ENCODE measurements around the gene SDC3. TPM values are rescaled to one million over a fixed set of nuclear protein-coding genes. Genes with fewer than 3 reads are reported as not detected.

SDC3 gene
- total and polyA plus RNA-seq, 2 donors (not counting 1 experiment from before 2014, with no cell fraction given) = 0.30 to 4.6 TPM

DNA sequence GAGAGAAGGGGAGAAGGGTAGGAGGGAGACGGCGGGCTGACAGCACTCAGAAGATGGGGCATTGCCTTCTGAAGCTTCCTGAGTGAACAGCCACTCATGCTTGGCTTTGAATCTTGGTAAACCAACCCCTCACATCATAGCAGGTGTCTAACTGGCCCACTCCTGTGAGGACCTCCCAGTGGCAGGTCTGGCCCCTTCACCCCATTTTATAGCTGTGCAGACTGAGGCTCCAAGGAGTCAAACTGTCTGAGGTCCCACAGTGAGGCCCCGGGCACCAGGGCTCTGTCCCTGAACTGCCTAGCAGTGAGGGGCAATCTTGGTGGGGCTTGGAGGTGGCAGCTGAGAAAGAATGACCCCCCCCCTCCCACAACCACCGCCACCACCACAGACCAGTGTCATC, 41.0 kb downstream of the SDC3 start:
- no peak overlapping the region for H3K4me3 Mint-ChIP-seq
- POLR2A ChIA-PET = no interaction called here
- WGBS (ENCODE audit: insufficient coverage) = no CpG with 5 or more reads among the region's 4 CpGs
- no peak overlapping the region for H3K27ac Mint-ChIP-seq
- ATAC-seq (ENCODE audit: low read depth) (no peak), DNase-seq (no peak)
- H3K4me3 ChIP-seq (ENCODE audit: control extremely low read depth in 1 of 5, extremely low read depth in 1 of 5, insufficient read depth in 1 of 5, low read depth in 2 of 5, low read length in 4 of 5) = no peak overlapping the region
- H3K79me2 ChIP-seq (ENCODE audit: control insufficient read depth, insufficient read depth, low read length) = no peaks in the 10 kb centered on the region
- peaks cover 0 to 30% (median 14%) of the 10 kb centered on the region in 4 experiments for H3K27me3 ChIP-seq (replicated peaks in 1 of 4; ENCODE audit: control extremely low read depth in 1 of 4, control insufficient read depth in 3 of 4, insufficient read depth in 4 of 4, low read length in 3 of 4)
- H3K27me3 Mint-ChIP-seq = peaks cover 41% of the 10 kb centered on the region
- H3K36me3 ChIP-seq (replicated peaks in 1 of 2; ENCODE audit: control extremely low read depth in 1 of 2, control insufficient read depth in 1 of 2, extremely low read depth in 1 of 2, insufficient read depth in 2 of 2, low read length in 1 of 2) = no peaks in the 10 kb centered on the region
- peaks cover 0 to 29% (median 4%) of the 10 kb centered on the region in 3 donors for H3K9me3 ChIP-seq (ENCODE audit: control extremely low read depth in 1 of 3, control insufficient read depth in 2 of 3, insufficient read depth in 1 of 3, low read length in 2 of 3)
- no peak overlapping the region for H2AFZ ChIP-seq (ENCODE audit: insufficient read depth, low read depth, low read length, poor library complexity, severe bottlenecking)
- H3K9ac ChIP-seq (ENCODE audit: low read length) = no peak overlapping the region
- H3K4me1 ChIP-seq (ENCODE audit: control insufficient read depth in 2 of 2, insufficient read depth in 2 of 2, low read length in 2 of 2) = peaks cover 3 to 5% of the 10 kb centered on the region in 2 donors
- H3K4me1 Mint-ChIP-seq = peaks cover 8% of the 10 kb centered on the region
- no peaks in the 10 kb centered on the region for H3K9me3 Mint-ChIP-seq (ENCODE audit: insufficient read depth)
- H3K4me2 ChIP-seq (replicated peaks; ENCODE audit: low read depth, low read length, poor library complexity, severe bottlenecking) = no peak overlapping the region
- intact Hi-C loops (cut with micrococcal nuclease) = no loop called here
- no peaks in the 10 kb centered on the region for H4K20me1 ChIP-seq (ENCODE audit: control insufficient read depth, insufficient read depth, low read length, poor library complexity, severe bottlenecking)
- CTCF ChIA-PET = no interaction called here
- no peak for TF ChIP-seq EZH2 (IDR thresholded peaks at IDR 0.05; ENCODE audit: borderline replicate concordance, insufficient read depth, low read depth, low read length, poor library complexity, severe bottlenecking)
- TF ChIP-seq, protein P1, sequence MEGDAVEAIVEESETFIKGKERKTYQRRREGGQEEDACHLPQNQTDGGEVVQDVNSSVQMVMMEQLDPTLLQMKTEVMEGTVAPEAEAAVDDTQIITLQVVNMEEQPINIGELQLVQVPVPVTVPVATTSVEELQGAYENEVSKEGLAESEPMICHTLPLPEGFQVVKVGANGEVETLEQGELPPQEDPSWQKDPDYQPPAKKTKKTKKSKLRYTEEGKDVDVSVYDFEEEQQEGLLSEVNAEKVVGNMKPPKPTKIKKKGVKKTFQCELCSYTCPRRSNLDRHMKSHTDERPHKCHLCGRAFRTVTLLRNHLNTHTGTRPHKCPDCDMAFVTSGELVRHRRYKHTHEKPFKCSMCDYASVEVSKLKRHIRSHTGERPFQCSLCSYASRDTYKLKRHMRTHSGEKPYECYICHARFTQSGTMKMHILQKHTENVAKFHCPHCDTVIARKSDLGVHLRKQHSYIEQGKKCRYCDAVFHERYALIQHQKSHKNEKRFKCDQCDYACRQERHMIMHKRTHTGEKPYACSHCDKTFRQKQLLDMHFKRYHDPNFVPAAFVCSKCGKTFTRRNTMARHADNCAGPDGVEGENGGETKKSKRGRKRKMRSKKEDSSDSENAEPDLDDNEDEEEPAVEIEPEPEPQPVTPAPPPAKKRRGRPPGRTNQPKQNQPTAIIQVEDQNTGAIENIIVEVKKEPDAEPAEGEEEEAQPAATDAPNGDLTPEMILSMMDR (IDR thresholded peaks at IDR 0.05) = no peak
- H3K27ac ChIP-seq (ENCODE audit: low read length in 2 of 2) = no peak overlapping the region

DNA sequence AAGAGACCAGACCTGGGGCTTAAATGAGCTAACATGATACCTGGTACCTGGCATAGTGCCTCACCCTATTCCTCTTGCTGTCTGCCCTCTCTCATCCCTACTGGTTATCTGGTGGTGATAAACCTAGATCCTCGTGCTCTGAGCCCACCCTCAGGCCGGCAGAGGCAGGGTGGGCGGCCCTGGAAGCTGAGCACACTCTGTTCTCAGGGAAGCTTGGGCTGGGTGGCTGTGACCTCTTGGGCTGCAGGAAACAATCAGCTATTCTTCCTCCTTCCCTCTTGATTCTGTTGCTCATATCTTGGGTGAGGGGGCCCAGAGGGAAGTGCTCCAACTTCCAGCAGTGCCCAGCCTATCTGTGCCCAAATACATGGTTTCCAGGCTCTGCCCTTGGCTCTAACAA, 42.0 kb downstream of the SDC3 start:
- no peak for TF ChIP-seq EZH2 (IDR thresholded peaks at IDR 0.05; ENCODE audit: borderline replicate concordance, insufficient read depth, low read depth, low read length, poor library complexity, severe bottlenecking)
- TF ChIP-seq, protein P1 (IDR thresholded peaks at IDR 0.05) = no peak
- H3K79me2 ChIP-seq (ENCODE audit: control insufficient read depth, insufficient read depth, low read length) = no peaks in the 10 kb centered on the region
- intact Hi-C loops (cut with micrococcal nuclease) = no loop called here
- no peak overlapping the region for H3K27ac ChIP-seq (ENCODE audit: low read length in 2 of 2)
- H3K4me3 ChIP-seq (ENCODE audit: control extremely low read depth in 1 of 5, extremely low read depth in 1 of 5, insufficient read depth in 1 of 5, low read depth in 2 of 5, low read length in 4 of 5) = no peak overlapping the region
- peaks cover 8% of the 10 kb centered on the region for H3K4me1 Mint-ChIP-seq
- no peaks in the 10 kb centered on the region for H3K9me3 Mint-ChIP-seq (ENCODE audit: insufficient read depth)
- peaks cover 3 to 5% of the 10 kb centered on the region in 2 donors for H3K4me1 ChIP-seq (ENCODE audit: control insufficient read depth in 2 of 2, insufficient read depth in 2 of 2, low read length in 2 of 2)
- H2AFZ ChIP-seq (ENCODE audit: insufficient read depth, low read depth, low read length, poor library complexity, severe bottlenecking) = no peak overlapping the region
- no peak overlapping the region for H3K4me2 ChIP-seq (replicated peaks; ENCODE audit: low read depth, low read length, poor library complexity, severe bottlenecking)
- H3K27ac Mint-ChIP-seq = no peak overlapping the region
- H3K36me3 ChIP-seq (replicated peaks in 1 of 2; ENCODE audit: control extremely low read depth in 1 of 2, control insufficient read depth in 1 of 2, extremely low read depth in 1 of 2, insufficient read depth in 2 of 2, low read length in 1 of 2) = no peaks in the 10 kb centered on the region
- no peak overlapping the region for H3K9ac ChIP-seq (ENCODE audit: low read length)
- H4K20me1 ChIP-seq (ENCODE audit: control insufficient read depth, insufficient read depth, low read length, poor library complexity, severe bottlenecking) = no peaks in the 10 kb centered on the region
- ChIA-PET CTCF (interaction anchor here (0.9 kb wide), 1 partner anchor 84 kb away, joined by 3 read pairs; no protein-coding TSS in a partner anchor), POLR2A (no interaction called here)
- no peak overlapping the region for H3K4me3 Mint-ChIP-seq
- DNase-seq (no peak), ATAC-seq (ENCODE audit: low read depth) (no peak)
- H3K9me3 ChIP-seq (ENCODE audit: control extremely low read depth in 1 of 3, control insufficient read depth in 2 of 3, insufficient read depth in 1 of 3, low read length in 2 of 3) = peaks cover 0 to 19% (median 0%) of the 10 kb centered on the region in 3 donors
- WGBS (ENCODE audit: insufficient coverage) = 80% methylated on average over 3 of the region's 3 CpGs
- H3K27me3 ChIP-seq (replicated peaks in 1 of 4; ENCODE audit: control extremely low read depth in 1 of 4, control insufficient read depth in 3 of 4, insufficient read depth in 4 of 4, low read length in 3 of 4) = peaks cover 0 to 29% (median 14%) of the 10 kb centered on the region in 4 experiments
- peaks cover 35% of the 10 kb centered on the region for H3K27me3 Mint-ChIP-seq

Measured in B cell (primary cell).